Prostate gland (tissue), 2 donors: ENCODE results near the gene DNM3. TPM values are rescaled to one million over a fixed set of nuclear protein-coding genes. Genes with fewer than 3 reads are reported as not detected.

Experiments
- DNase-seq: peaks from one replicate; pipeline ENCODE4 v3.0.0-alpha.2; 2019; ENCODE audit warnings: low spot score
- H3K27ac ChIP-seq, 2 donors: fragments of 200-600 bp; sonication (generic); 2 replicates each; pipeline ENCODE4 v1.5.1; 2017 to 2019
- H3K27me3 ChIP-seq: fragments of 200-600 bp; sonication (generic); replicated peaks from 2 replicates; pipeline ENCODE4 v1.5.1; 2019; ENCODE audit not compliant: insufficient read depth
- H3K36me3 ChIP-seq, 2 donors: fragments of 200-600 bp; sonication (generic); 1 replicate in 1 of 2; 2 replicates in 1 of 2; pipeline versions ENCODE4 v1.5.1 to v1.8.1; 2017 to 2019
- H3K4me1 ChIP-seq: fragments of 200-600 bp; sonication (generic); replicated peaks from 2 replicates; pipeline ENCODE4 v1.5.1; 2019
- H3K4me3 ChIP-seq, 2 donors: fragments of 200-600 bp; sonication (generic); 2 replicates each; pipeline ENCODE4 v1.5.1; 2017 to 2019
- H3K9me3 ChIP-seq: fragments of 200-600 bp; sonication (generic); 2 replicates; pipeline ENCODE4 v1.5.1; 2017
- CTCF ChIP-seq, 4 experiments: fragments of 200-600 bp in 2 of 4; fragments of 450-650 bp in 2 of 4; sonication (generic) in 2 of 4; IDR thresholded peaks; 1 replicate in 3 of 4; 2 replicates in 1 of 4; pipeline ENCODE4 v1.5.1; 2016 to 2019; ENCODE audit warnings: antibody characterized with exemption in 4 of 4, mild to moderate bottlenecking in 2 of 4, moderate library complexity in 2 of 4
- POLR2A ChIP-seq: fragments of 450-650 bp; IDR thresholded peaks from one replicate; pipeline ENCODE4 v1.6.1; 2016; ENCODE audit warnings: antibody characterized with exemption, mild to moderate bottlenecking
- POLR2AphosphoS5 ChIP-seq: sonication (generic); formaldehyde crosslinking; IDR thresholded peaks from one replicate; pipeline ENCODE4 v1.6.1; 2017; ENCODE audit warnings: antibody characterized with exemption
- WGBS: methylation state at CpG from one replicate; pipeline ENCODE4 v1.1.5; 2018; 5-methylcytosine and 5-hydroxymethylcytosine counted together
- intact Hi-C: fragments of 100-400 bp; cut with DNase I; formaldehyde crosslinking; loops from one replicate; pipeline ENCODE4 v1.14.2; 2022
- total RNA-seq, 2 donors: library from RNA; depleted of rRNA; stranded (reverse); fragments of >200 nt; gene quantifications; one replicate each; pipeline ENCODE4 v1.1.0, GENCODE V29; 2016

DNM3 gene
- total RNA-seq, 2 donors from 2014 or later, result 2.3 to 5.3 TPM

- Histone ChIP-seq H3K4me3 (no peak overlapping the region), H3K4me1 (no peaks in the 10 kb centered on the region), H3K27ac (no peak overlapping the region), H3K27me3 (no peaks in the 10 kb centered on the region), H3K36me3 (no peaks in the 10 kb centered on the region), H3K9me3 (no peaks in the 10 kb centered on the region)
- 94% methylated on average over 2 of the region's 2 CpGs for WGBS
- intact Hi-C loops, result no loop called here
- no peak for DNase-seq
- TF ChIP-seq POLR2AphosphoS5, result no peak
- no peak for TF ChIP-seq POLR2A
- no peak for TF ChIP-seq CTCF (IDR thresholded peaks at IDR 0.05)
These were observed 314.5 kb downstream of the DNM3 start for GRCh38 chr1:172155766-172156165.

- H3K4me3 ChIP-seq, result no peak overlapping the region
- no peaks in the 10 kb centered on the region for H3K27me3 ChIP-seq
- H3K27ac ChIP-seq, result no peak overlapping the region
- TF ChIP-seq CTCF (IDR thresholded peaks at IDR 0.05) (no peak), POLR2AphosphoS5 (no peak)
- intact Hi-C loops, result no loop called here
- no peaks in the 10 kb centered on the region for H3K9me3 ChIP-seq
- DNase-seq, result no peak
- no peaks in the 10 kb centered on the region for H3K36me3 ChIP-seq
- WGBS, result 83% methylated on average over 2 of the region's 2 CpGs
- H3K4me1 ChIP-seq, result no peaks in the 10 kb centered on the region
These were observed 320.9 kb downstream of the DNM3 start for GRCh38 chr1:172162236-172162635.

GRCh38 chr1:172163498-172164215 lies 322.4 kb downstream of the DNM3 start:
- TF ChIP-seq POLR2AphosphoS5 (no peak), CTCF (IDR thresholded peaks at IDR 0.05) (no peak), POLR2A (no peak)
- H3K4me3 ChIP-seq, result no peak overlapping the region
- no peaks in the 10 kb centered on the region for H3K27me3 ChIP-seq
- no peaks in the 10 kb centered on the region for H3K36me3 ChIP-seq
- intact Hi-C loops, result no loop called here
- no peaks in the 10 kb centered on the region for H3K4me1 ChIP-seq
- 90% methylated on average over 4 of the region's 4 CpGs for WGBS
- H3K9me3 ChIP-seq, result no peaks in the 10 kb centered on the region
- H3K27ac ChIP-seq, result no peak overlapping the region
- no peak for DNase-seq

- no peak overlapping the region for H3K4me3 ChIP-seq
- H3K36me3 ChIP-seq, result no peaks in the 10 kb centered on the region
- 96% methylated on average over 2 of the region's 2 CpGs for WGBS
- intact Hi-C loops, result no loop called here
- H3K9me3 ChIP-seq, result no peaks in the 10 kb centered on the region
- H3K27me3 ChIP-seq, result no peaks in the 10 kb centered on the region
- no peak for DNase-seq
- no peak overlapping the region for H3K27ac ChIP-seq
- H3K4me1 ChIP-seq, result no peaks in the 10 kb centered on the region
- no peak for TF ChIP-seq POLR2AphosphoS5
- no peak for TF ChIP-seq POLR2A
- TF ChIP-seq CTCF (IDR thresholded peaks at IDR 0.05), result no peak
These were observed 324.1 kb downstream of the DNM3 start for GRCh38 chr1:172165403-172165802.

- Histone ChIP-seq H3K27me3 (no peaks in the 10 kb centered on the region), H3K4me3 (no peak overlapping the region), H3K27ac (no peak overlapping the region), H3K9me3 (no peaks in the 10 kb centered on the region), H3K4me1 (no peaks in the 10 kb centered on the region), H3K36me3 (no peaks in the 10 kb centered on the region)
- TF ChIP-seq CTCF (IDR thresholded peaks at IDR 0.05), result no peak
- TF ChIP-seq POLR2AphosphoS5, result no peak
- no peak for TF ChIP-seq POLR2A
- no peak for DNase-seq
- intact Hi-C loops, result no loop called here
- WGBS, result 53% methylated on average over 4 of the region's 4 CpGs
These were observed 326.7 kb downstream of the DNM3 start for GRCh38 chr1:172167796-172168596.
